Gastroesophageal sphincter (tissue), 4 donors: Measurements from ENCODE around the gene EEF2. TPM values are rescaled to one million over a fixed set of nuclear protein-coding genes. Genes with fewer than 3 reads are reported as not detected.

Experiments
- ATAC-seq: fragments of 150-250 bp; one replicate; pipeline ENCODE4 v1.9.1; 2016; ENCODE audit warnings: mild to moderate bottlenecking, moderate library complexity
- H3K27ac ChIP-seq, 4 donors: fragments of 200-600 bp; sonication (generic) in 3 of 4; 1 replicate in 3 of 4; 2 replicates in 1 of 4; pipeline ENCODE4 v1.5.1; 2016 to 2019
- H3K27me3 ChIP-seq: fragments of 200-600 bp; sonication (generic); one replicate; pipeline ENCODE4 v1.5.1; 2019
- H3K36me3 ChIP-seq, 2 donors: fragments of 200-600 bp; sonication (generic); one replicate each; pipeline ENCODE4 v1.5.1; 2019; ENCODE audit warnings: control low read depth in 1 of 2
- H3K4me1 ChIP-seq, 3 donors: fragments of 200-600 bp; sonication (generic); 1 replicate in 2 of 3; 2 replicates in 1 of 3; pipeline ENCODE4 v1.5.1; 2016 to 2019; ENCODE audit warnings: control low read depth in 2 of 3
- H3K4me3 ChIP-seq, 2 donors: fragments of 200-600 bp; sonication (generic); one replicate each; pipeline ENCODE4 v1.5.1; 2019; ENCODE audit warnings: mild to moderate bottlenecking in 1 of 2, moderate library complexity in 1 of 2
- H3K9me3 ChIP-seq, 3 donors: fragments of 200-600 bp; sonication (generic); one replicate each; pipeline ENCODE4 v1.5.1; 2017 to 2019; ENCODE audit warnings: control low read depth in 2 of 3
- CTCF ChIP-seq, 4 experiments: fragments of 200-600 bp in 2 of 4; fragments of 450-650 bp in 2 of 4; sonication (generic) in 1 of 4; IDR thresholded peaks; one replicate each; pipeline ENCODE4 v1.5.1; 2017 to 2019; ENCODE audit warnings: antibody characterized with exemption in 4 of 4, mild to moderate bottlenecking in 2 of 4, moderate library complexity in 2 of 4
- EP300 ChIP-seq: sonication (generic); formaldehyde crosslinking; IDR thresholded peaks from one replicate; pipeline ENCODE4 v1.6.1; 2017; ENCODE audit warnings: antibody characterized with exemption, mild to moderate bottlenecking
- POLR2A ChIP-seq, 2 donors: fragments of 450-650 bp; IDR thresholded peaks; one replicate each; pipeline ENCODE4 v1.6.1; 2017; ENCODE audit warnings: antibody characterized with exemption in 2 of 2, mild to moderate bottlenecking in 2 of 2, moderate library complexity in 1 of 2
- POLR2AphosphoS5 ChIP-seq: sonication (generic); formaldehyde crosslinking; IDR thresholded peaks from one replicate; pipeline ENCODE4 v1.6.1; 2017; ENCODE audit warnings: antibody characterized with exemption
- WGBS, 2 donors: methylation state at CpG; one replicate each; pipeline ENCODE4 v1.1.5; 2018; ENCODE audit warnings: low coverage in 1 of 2; 5-methylcytosine and 5-hydroxymethylcytosine counted together
- total RNA-seq, 4 donors: library from RNA; depleted of rRNA; stranded (reverse); fragments of >200 nt; gene quantifications; one replicate each; pipeline ENCODE4 v1.1.0, GENCODE V29; 2016

Gene EEF2
- total RNA-seq, 4 donors from 2014 or later, result 2,212 to 2,463 (median 2,311) TPM

- no peaks in the 10 kb centered on the region for H3K9me3 ChIP-seq
- H3K27me3 ChIP-seq, result no peaks in the 10 kb centered on the region
- H3K27ac ChIP-seq, result peak overlapping the region in 1 of 4 donors; percentile 40
- H3K36me3 ChIP-seq, result peaks cover 0 to 94% of the 10 kb centered on the region in 2 donors
- TF ChIP-seq POLR2AphosphoS5 (no peak), POLR2A (IDR thresholded peaks at IDR 0.05) (no peak)
- H3K4me1 ChIP-seq, result peaks cover 0 to 10% (median 0%) of the 10 kb centered on the region in 3 donors
- H3K4me3 ChIP-seq, result no peak overlapping the region
- WGBS, 2 donors, result no CpG with 5 or more reads among the region's 11 CpGs
- no peak for ATAC-seq
These were observed 46.2 kb upstream of the EEF2 start for GRCh38 chr19:4031420-4031819.

GRCh38 chr19:4030981-4031380 is 45.7 kb upstream of the EEF2 start:
- H3K9me3 ChIP-seq, result no peaks in the 10 kb centered on the region
- H3K4me1 ChIP-seq, result peaks cover 0 to 10% (median 0%) of the 10 kb centered on the region in 3 donors
- peaks cover 0 to 98% of the 10 kb centered on the region in 2 donors for H3K36me3 ChIP-seq
- WGBS, 2 donors, result no CpG with 5 or more reads among the region's 9 CpGs
- H3K27me3 ChIP-seq, result no peaks in the 10 kb centered on the region
- TF ChIP-seq CTCF (IDR thresholded peaks at IDR 0.05) (no peak), POLR2AphosphoS5 (no peak), POLR2A (IDR thresholded peaks at IDR 0.05) (no peak), EP300 (no peak)
- H3K27ac ChIP-seq, result peak overlapping the region in 1 of 4 donors; percentile 40
- H3K4me3 ChIP-seq, result no peak overlapping the region
- no peak for ATAC-seq

- Histone ChIP-seq H3K27ac (no peak overlapping the region), H3K27me3 (no peaks in the 10 kb centered on the region), H3K36me3 (peaks cover 0 to 99% of the 10 kb centered on the region in 2 donors), H3K4me1 (peaks cover 0 to 10% (median 0%) of the 10 kb centered on the region in 3 donors), H3K4me3 (no peak overlapping the region), H3K9me3 (no peaks in the 10 kb centered on the region)
- TF ChIP-seq EP300 (no peak), POLR2A (IDR thresholded peaks at IDR 0.05) (no peak), CTCF (IDR thresholded peaks at IDR 0.05) (no peak), POLR2AphosphoS5 (no peak)
- WGBS, 2 donors, result 100% methylated on average over 3 of the region's 6 CpGs; no CpG with 5 or more reads in 1 of the 2 donors
- ATAC-seq, result no peak
These were observed 45.3 kb upstream of the EEF2 start for GRCh38 chr19:4030552-4030951.

GRCh38 chr19:4029247-4029614 is 44.0 kb upstream of the EEF2 start:
- ATAC-seq, result no peak
- H3K27me3 ChIP-seq, result no peaks in the 10 kb centered on the region
- peaks cover 0 to 99% of the 10 kb centered on the region in 2 donors for H3K36me3 ChIP-seq
- no peak overlapping the region for H3K4me3 ChIP-seq
- TF ChIP-seq POLR2A (IDR thresholded peaks at IDR 0.05), result no peak
- H3K9me3 ChIP-seq, result no peaks in the 10 kb centered on the region
- no peak overlapping the region for H3K27ac ChIP-seq
- 29 to 95% methylated on average over 1 to 12 of the region's 18 CpGs for WGBS, 2 donors
- peaks cover 0 to 13% (median 0%) of the 10 kb centered on the region in 3 donors for H3K4me1 ChIP-seq

GRCh38 chr19:4028334-4029246 is 43.3 kb upstream of the EEF2 start:
- H3K27ac ChIP-seq, result no peak overlapping the region
- no peak overlapping the region for H3K4me3 ChIP-seq
- no peaks in the 10 kb centered on the region for H3K27me3 ChIP-seq
- no peak for ATAC-seq
- H3K36me3 ChIP-seq, result peaks cover 0 to 99% of the 10 kb centered on the region in 2 donors
- H3K9me3 ChIP-seq, result no peaks in the 10 kb centered on the region
- WGBS, 2 donors, result 89% methylated on average over 5 of the region's 48 CpGs; no CpG with 5 or more reads in 1 of the 2 donors
- no peak for TF ChIP-seq EP300
- TF ChIP-seq POLR2A (IDR thresholded peaks at IDR 0.05), result no peak
- no peak for TF ChIP-seq POLR2AphosphoS5
- TF ChIP-seq CTCF (IDR thresholded peaks at IDR 0.05), result no peak
- H3K4me1 ChIP-seq, result peaks cover 0 to 19% (median 0%) of the 10 kb centered on the region in 3 donors

GRCh38 chr19:4027146-4027545 is 41.9 kb upstream of the EEF2 start:
- H3K4me3 ChIP-seq, result no peak overlapping the region
- H3K27ac ChIP-seq, result no peak overlapping the region
- H3K9me3 ChIP-seq, result no peaks in the 10 kb centered on the region
- no peak for ATAC-seq
- H3K4me1 ChIP-seq, result peaks cover 0 to 18% (median 0%) of the 10 kb centered on the region in 3 donors
- peaks cover 0 to 89% of the 10 kb centered on the region in 2 donors for H3K36me3 ChIP-seq
- no peaks in the 10 kb centered on the region for H3K27me3 ChIP-seq
- 84 to 91% methylated on average over 5 to 15 of the region's 16 CpGs for WGBS, 2 donors
- no peak for TF ChIP-seq POLR2AphosphoS5
- no peak for TF ChIP-seq CTCF (IDR thresholded peaks at IDR 0.05)
- TF ChIP-seq EP300, result no peak
